GM06990 (cell line): ENCODE measurements around the gene PFN2.
A peak's percentile ranks its signal among the peaks of the same experiment; 100 is the strongest.
"Not testable (repeated sequence)": the region's sequence is repeated elsewhere in the genome, so short reads cannot be mapped to it uniquely, and the experiment has no call there.

Experiments used
- DNase-seq: peaks from one replicate; pipeline ENCODE4 v3.0.0-alpha.2; 2011; ENCODE audit not compliant: insufficient read length; ENCODE audit errors: extremely low read depth
- H3K27me3 ChIP-seq: replicated peaks from 2 replicates; pipeline ENCODE4 v1.6.0; 2011; ENCODE audit warnings: low read length; ENCODE audit not compliant: control insufficient read depth, insufficient read depth
- H3K36me3 ChIP-seq: 2 replicates; pipeline ENCODE4 v1.5.1; 2011; ENCODE audit warnings: low read length; ENCODE audit not compliant: control insufficient read depth, insufficient read depth
- H3K4me3 ChIP-seq: replicated peaks from 2 replicates; pipeline ENCODE4 v1.5.1; 2011; ENCODE audit warnings: low read depth, mild to moderate bottlenecking, control low read depth, low read length
- TF ChIP-seq, protein P1 (sequence below): IDR thresholded peaks from 2 replicates; pipeline ENCODE4 v1.5.1; 2011; ENCODE audit warnings: low read length, control low read depth, mild to moderate bottlenecking, inconsistent platforms; ENCODE audit not compliant: insufficient read depth, poor library complexity, severe bottlenecking

Gene PFN2

DNA sequence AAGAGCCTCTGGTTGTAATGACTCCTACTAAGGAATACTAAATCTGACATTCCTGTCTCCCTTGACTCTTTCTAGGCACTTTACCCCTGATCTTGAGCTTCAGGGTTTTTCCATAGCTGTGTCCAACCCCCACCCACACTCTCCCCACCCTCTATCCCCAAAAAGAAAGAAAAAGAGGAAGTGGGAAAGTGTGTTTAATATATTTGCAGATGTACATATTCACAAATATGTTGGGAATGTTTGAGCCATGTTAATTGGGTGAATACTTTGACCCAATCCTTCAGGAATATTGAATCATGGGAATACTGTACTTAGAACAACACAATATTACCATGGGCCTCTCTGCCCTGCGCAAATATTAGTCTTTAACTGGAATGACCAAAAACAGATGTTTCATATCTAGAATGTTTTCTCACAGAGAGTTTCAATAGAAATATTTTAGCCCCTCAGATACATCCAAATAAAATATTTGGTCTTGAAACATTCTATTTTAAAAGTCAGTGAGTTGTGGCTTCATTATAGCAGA is 19.8 kb upstream of the PFN2 start:
- H3K36me3 ChIP-seq: no peaks in the 10 kb centered on the region
- H3K4me3 ChIP-seq: no peak overlapping the region
- no peaks in the 10 kb centered on the region for H3K27me3 ChIP-seq
- TF ChIP-seq, protein P1, sequence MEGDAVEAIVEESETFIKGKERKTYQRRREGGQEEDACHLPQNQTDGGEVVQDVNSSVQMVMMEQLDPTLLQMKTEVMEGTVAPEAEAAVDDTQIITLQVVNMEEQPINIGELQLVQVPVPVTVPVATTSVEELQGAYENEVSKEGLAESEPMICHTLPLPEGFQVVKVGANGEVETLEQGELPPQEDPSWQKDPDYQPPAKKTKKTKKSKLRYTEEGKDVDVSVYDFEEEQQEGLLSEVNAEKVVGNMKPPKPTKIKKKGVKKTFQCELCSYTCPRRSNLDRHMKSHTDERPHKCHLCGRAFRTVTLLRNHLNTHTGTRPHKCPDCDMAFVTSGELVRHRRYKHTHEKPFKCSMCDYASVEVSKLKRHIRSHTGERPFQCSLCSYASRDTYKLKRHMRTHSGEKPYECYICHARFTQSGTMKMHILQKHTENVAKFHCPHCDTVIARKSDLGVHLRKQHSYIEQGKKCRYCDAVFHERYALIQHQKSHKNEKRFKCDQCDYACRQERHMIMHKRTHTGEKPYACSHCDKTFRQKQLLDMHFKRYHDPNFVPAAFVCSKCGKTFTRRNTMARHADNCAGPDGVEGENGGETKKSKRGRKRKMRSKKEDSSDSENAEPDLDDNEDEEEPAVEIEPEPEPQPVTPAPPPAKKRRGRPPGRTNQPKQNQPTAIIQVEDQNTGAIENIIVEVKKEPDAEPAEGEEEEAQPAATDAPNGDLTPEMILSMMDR: no peak
- DNase-seq: no peak

- no peaks in the 10 kb centered on the region for H3K27me3 ChIP-seq
- no peaks in the 10 kb centered on the region for H3K36me3 ChIP-seq
- TF ChIP-seq, protein P1: no peak
- H3K4me3 ChIP-seq: no peak overlapping the region
- DNase-seq: no peak
Observed at GRCh38 chr3:149989307-149989706, 18.6 kb upstream of the PFN2 start.

DNA sequence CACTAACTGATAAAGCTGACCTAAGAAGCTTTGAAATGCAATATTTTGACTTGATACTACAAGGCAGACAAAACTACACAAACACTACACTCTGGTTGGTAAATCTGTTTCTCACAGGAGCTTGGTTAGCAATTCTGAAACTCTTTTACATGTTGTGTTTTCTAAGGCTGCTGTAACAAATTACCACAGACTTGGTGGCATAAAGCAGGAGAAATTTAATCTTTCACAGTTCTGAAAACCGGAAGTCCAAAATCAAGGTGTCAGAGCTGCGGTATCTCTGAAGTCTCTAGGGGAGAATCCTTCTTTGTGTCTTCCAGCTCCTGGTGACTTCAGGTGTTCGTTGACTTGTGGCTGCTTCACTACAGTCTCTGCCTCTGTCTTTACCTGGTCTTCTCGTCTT is 12.9 kb upstream of the PFN2 start:
- no peak for DNase-seq

GRCh38 chr3:149983053-149983452 is 12.4 kb upstream of the PFN2 start:
- H3K27me3 ChIP-seq, H3K36me3 ChIP-seq, H3K4me3 ChIP-seq, DNase-seq: not testable (repeated sequence)

More for the DNA sequence above, 12.9 kb upstream of the PFN2 start:
- TF ChIP-seq, protein P1: no peak
- no peaks in the 10 kb centered on the region for H3K27me3 ChIP-seq
- H3K36me3 ChIP-seq: no peaks in the 10 kb centered on the region
- H3K4me3 ChIP-seq: no peak overlapping the region

DNA sequence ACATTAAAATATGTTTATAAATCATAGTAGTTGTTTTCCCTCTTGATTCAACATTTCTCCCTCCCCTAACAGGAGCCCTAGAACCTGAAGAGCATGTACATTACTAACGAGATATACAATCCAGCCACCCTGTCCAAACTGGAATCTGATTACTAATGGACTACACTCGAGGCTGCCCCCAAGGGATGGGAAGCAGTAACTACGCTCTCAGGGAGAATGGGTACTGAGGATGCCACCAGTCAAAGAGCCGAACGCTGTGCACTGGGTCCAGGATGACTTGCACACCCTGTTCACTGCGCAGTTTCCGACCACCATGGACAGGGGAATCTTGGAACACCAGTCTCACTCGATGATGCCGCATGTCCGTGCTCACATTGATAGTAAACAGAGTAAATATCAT is 11.3 kb upstream of the PFN2 start:
- H3K4me3 ChIP-seq, H3K36me3 ChIP-seq, H3K27me3 ChIP-seq, DNase-seq: not testable (repeated sequence)

DNA sequence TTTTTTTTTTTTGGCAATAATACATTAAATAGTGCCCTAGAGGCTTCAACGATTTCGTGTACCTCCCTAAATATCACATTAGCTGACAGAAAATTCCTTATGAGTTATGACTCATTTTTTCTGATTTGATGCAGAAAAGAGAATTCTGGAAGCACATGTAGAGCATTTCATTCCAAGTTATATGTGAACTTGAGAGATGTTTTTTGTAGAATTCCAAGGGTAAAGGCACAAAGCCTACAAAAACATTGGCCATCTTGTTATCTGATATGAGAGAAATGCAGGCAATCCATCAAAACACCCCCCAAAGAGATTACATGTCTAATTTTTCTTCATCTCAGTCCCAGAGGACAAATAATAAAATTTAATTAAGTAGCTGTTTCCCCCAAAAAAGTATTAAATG is 6.7 kb upstream of the PFN2 start:
- Histone ChIP-seq H3K4me3 (no peak overlapping the region), H3K27me3 (no peaks in the 10 kb centered on the region), H3K36me3 (no peaks in the 10 kb centered on the region)
- DNase-seq: no peak
- TF ChIP-seq, protein P1: no peak

GRCh38 chr3:149975919-149976318 is 5.2 kb upstream of the PFN2 start:
- Histone ChIP-seq H3K4me3 (no peak overlapping the region), H3K27me3 (no peaks in the 10 kb centered on the region; the same call in 1 of the 2 replicates), H3K36me3 (no peaks in the 10 kb centered on the region)
- no peak for DNase-seq
- TF ChIP-seq, protein P1: peak; percentile 37
